A549 (cell line): ENCODE measurements around the gene LRFN2. TPM values are rescaled to one million over a fixed set of nuclear protein-coding genes. Genes with fewer than 3 reads are reported as not detected.
A peak's percentile ranks its signal among the peaks of the same experiment; 100 is the strongest.

ENCODE experiments used
- ATAC-seq, 2 experiments: fragments of 200-7000 bp in 1 of 2; fragments of >200 bp in 1 of 2; cut with Nextera tagmentation in 1 of 2; cut with Tn5 transposase in 1 of 2; 3 replicates each; pipeline versions ENCODE4 v1.8.0 to v1.9.1; 2018 to 2020; ENCODE audit warnings: mild to moderate bottlenecking in 1 of 2, moderate library complexity in 1 of 2
- CTCF ChIA-PET: fragments of 300-600 bp; sonication (Branson Sonifier 250); formaldehyde crosslinking; extraction: SDS; loops from one replicate; lab custom pipeline; 2021; ENCODE audit warnings: antibody characterized with exemption, inconsistent platforms; lab: Yijun Ruan, JAX
- POLR2A ChIA-PET: fragments of 350-600 bp; formaldehyde crosslinking; extraction: SDS; loops from one replicate; lab custom pipeline; 2021; ENCODE audit warnings: antibody characterized with exemption, inconsistent platforms; lab: Yijun Ruan, JAX
- DNase-seq, 2 experiments: peaks; one replicate each; pipeline versions ENCODE4 v3.0.0 to v3.0.0-alpha.2; 2011 to 2016; ENCODE audit warnings: low read depth in 1 of 2, low spot score in 1 of 2
- FAIRE-seq: peaks from 2 replicates; lab custom pipeline; 2011; peaks lifted over from hg19 to GRCh38; lab: Jason Lieb, UNC
- H3K27ac ChIP-seq, 2 experiments: fragments of >200 bp; sonication (Bioruptor Twin); formaldehyde crosslinking; 3 replicates each; pipeline ENCODE4 v1.5.1; 2016 to 2017
- H3K4me1 ChIP-seq: fragments of >200 bp; sonication (Bioruptor Twin); formaldehyde crosslinking; 3 replicates; pipeline ENCODE4 v1.6.1; 2016
- H3K4me2 ChIP-seq: fragments of >200 bp; sonication (Bioruptor Twin); formaldehyde crosslinking; 3 replicates; pipeline ENCODE4 v1.6.1; 2016
- H3K4me3 ChIP-seq: fragments of >200 bp; sonication (Bioruptor Twin); formaldehyde crosslinking; 3 replicates; pipeline ENCODE4 v1.5.1; 2016
- H3K9me3 ChIP-seq: fragments of >200 bp; sonication (Bioruptor Twin); formaldehyde crosslinking; 3 replicates; pipeline ENCODE4 v1.6.1; 2016
- BHLHE40 ChIP-seq: IDR thresholded peaks from 2 replicates; pipeline ENCODE4 v1.6.1; 2012; ENCODE audit warnings: low read depth, low read length, inconsistent platforms
- GATA3 ChIP-seq: IDR thresholded peaks from 2 replicates; pipeline ENCODE4 v1.6.1; 2012; ENCODE audit warnings: borderline replicate concordance
- HDAC2 ChIP-seq: fragments of 200-600 bp; sonication (generic); IDR thresholded peaks from 2 replicates; pipeline ENCODE4 v1.6.1; 2016
- HEYL ChIP-seq: fragments of 250-450 bp; sonication (Bioruptor Pico); IDR thresholded peaks from 2 replicates; pipeline ENCODE4 v1.8.0; 2021; ENCODE audit warnings: mild to moderate bottlenecking, moderate library complexity
- HOXA7 ChIP-seq: fragments of 250-450 bp; sonication (Bioruptor Pico); IDR thresholded peaks from 2 replicates; pipeline ENCODE4 v1.5.0; 2020; ENCODE audit warnings: mild to moderate bottlenecking, moderate library complexity
- KDM1A ChIP-seq: fragments of 200-600 bp; sonication (generic); IDR thresholded peaks from 2 replicates; pipeline ENCODE4 v1.6.1; 2016; ENCODE audit warnings: low read depth, mild to moderate bottlenecking
- NFE2L2 ChIP-seq: fragments of 150-350 bp; conservative IDR thresholded peaks from 2 replicates; pipeline ENCODE4 v1.6.1; 2014; ENCODE audit warnings: low read length
- NPAS2 ChIP-seq: fragments of 250-450 bp; sonication (Bioruptor Pico); IDR thresholded peaks from 2 replicates; pipeline ENCODE4 v1.8.0; 2022; ENCODE audit warnings: mild to moderate bottlenecking, moderate library complexity, borderline replicate concordance
- NR3C1 ChIP-seq: fragments of >200 bp; sonication (Bioruptor Twin); formaldehyde crosslinking; IDR thresholded peaks from 3 replicates; pipeline ENCODE4 v1.6.1; 2017
- POLR2A ChIP-seq: IDR thresholded peaks from 2 replicates; pipeline ENCODE4 v1.6.1; 2012; ENCODE audit warnings: mild to moderate bottlenecking, low read length
- POLR2AphosphoS2 ChIP-seq: conservative IDR thresholded peaks from 2 replicates; pipeline ENCODE4 v1.6.1; 2012; ENCODE audit warnings: low read length, improper control_type of control experiment, inconsistent platforms
- RAD21 ChIP-seq, 2 experiments: fragments of >200 bp in 1 of 2; sonication (Bioruptor Twin) in 1 of 2; formaldehyde crosslinking in 1 of 2; IDR thresholded peaks in 1 of 2; conservative IDR thresholded peaks in 1 of 2; 2 replicates in 1 of 2; 3 replicates in 1 of 2; pipeline ENCODE4 v1.6.1; 2012 to 2018; ENCODE audit warnings: inconsistent platforms in 1 of 2
- RNF2 ChIP-seq: fragments of 200-600 bp; sonication (generic); IDR thresholded peaks from 2 replicates; pipeline ENCODE4 v1.6.1; 2016; ENCODE audit warnings: low read depth, mild to moderate bottlenecking, antibody characterized with exemption, moderate library complexity, borderline replicate concordance
- SMC3 ChIP-seq: fragments of >200 bp; sonication (Bioruptor Twin); formaldehyde crosslinking; IDR thresholded peaks from 3 replicates; pipeline ENCODE4 v1.6.1; 2018; ENCODE audit warnings: inconsistent platforms
- SREBF2 ChIP-seq: fragments of 450-650 bp; IDR thresholded peaks from 2 replicates; pipeline ENCODE4 v1.6.1; 2014; ENCODE audit warnings: mild to moderate bottlenecking, moderate library complexity
- TP53 ChIP-seq: fragments of 250-450 bp; sonication (Bioruptor Pico); IDR thresholded peaks from 2 replicates; pipeline ENCODE4 v1.5.0; 2021; ENCODE audit warnings: mild to moderate bottlenecking, moderate library complexity
- ZFP36 ChIP-seq: fragments of 450-650 bp; IDR thresholded peaks from 2 replicates; pipeline ENCODE4 v1.6.1; 2014; ENCODE audit warnings: borderline replicate concordance; ENCODE audit not compliant: partially characterized antibody
- WGBS: methylation state at CpG from one replicate; pipeline ENCODE4 v1.1.6; 2017; ENCODE audit errors: missing lambda C conversion rate; 5-methylcytosine and 5-hydroxymethylcytosine counted together
- polyA minus RNA-seq: library from RNA; depleted of rRNA, polyadenylated mRNA; stranded (reverse); fragments of >200 nt; gene quantifications from 2 replicates; pipeline ENCODE4 v1.2.3, GENCODE V29; 2011; rRNA and poly(A)+ RNA removed
- polyA plus RNA-seq, 4 experiments: library from polyadenylated mRNA; depleted of rRNA in 3 of 4; stranded (reverse); fragments of >200 nt; fragmentation: RNase III in 1 of 4; extraction: RNeasy Plus Mini Kit Qiagen cat#74134 plus additional on column Dnase treatment in 1 of 4; gene quantifications; 2 replicates in 3 of 4; 3 replicates in 1 of 4; pipeline ENCODE4 v1.2.3, GENCODE V29; 2011 to 2017
- TF ChIP-seq, protein P1 (sequence below): IDR thresholded peaks from 2 replicates; pipeline ENCODE4 v1.6.1; 2012
- TF ChIP-seq, protein P2 (sequence below): fragments of >200 bp; sonication (Bioruptor Twin); formaldehyde crosslinking; IDR thresholded peaks from 3 replicates; pipeline ENCODE4 v1.5.1; 2016
- TF ChIP-seq, protein P3 (sequence below): IDR thresholded peaks from 2 replicates; pipeline ENCODE4 v1.6.1; 2012; ENCODE audit warnings: low read depth, borderline replicate concordance
- TF ChIP-seq, protein P4 (sequence below): fragments of >200 bp; sonication (Bioruptor Twin); formaldehyde crosslinking; IDR thresholded peaks from 2 replicates; pipeline ENCODE4 v1.6.1; 2016
- TF ChIP-seq, protein P5 (sequence below): fragments of 200-600 bp; sonication (generic); IDR thresholded peaks from 2 replicates; pipeline ENCODE4 v1.6.1; 2016; ENCODE audit warnings: antibody characterized with exemption, mild to moderate bottlenecking, moderate library complexity

The LRFN2 gene
- not detected in 2 replicates for polyA plus RNA-seq (2011; rRNA removed)
- polyA plus RNA-seq (2012; cell fraction: cytosol; rRNA removed), result not detected in 2 replicates
- polyA plus RNA-seq (2012; cell fraction: nucleus; rRNA removed), result not detected in 2 replicates
- not detected in 3 replicates for polyA plus RNA-seq (2017; fragmentation: RNase III; extraction: RNeasy Plus Mini Kit Qiagen cat#74134 plus additional on column Dnase treatment)
- not detected in 2 replicates for polyA minus RNA-seq

DNA sequence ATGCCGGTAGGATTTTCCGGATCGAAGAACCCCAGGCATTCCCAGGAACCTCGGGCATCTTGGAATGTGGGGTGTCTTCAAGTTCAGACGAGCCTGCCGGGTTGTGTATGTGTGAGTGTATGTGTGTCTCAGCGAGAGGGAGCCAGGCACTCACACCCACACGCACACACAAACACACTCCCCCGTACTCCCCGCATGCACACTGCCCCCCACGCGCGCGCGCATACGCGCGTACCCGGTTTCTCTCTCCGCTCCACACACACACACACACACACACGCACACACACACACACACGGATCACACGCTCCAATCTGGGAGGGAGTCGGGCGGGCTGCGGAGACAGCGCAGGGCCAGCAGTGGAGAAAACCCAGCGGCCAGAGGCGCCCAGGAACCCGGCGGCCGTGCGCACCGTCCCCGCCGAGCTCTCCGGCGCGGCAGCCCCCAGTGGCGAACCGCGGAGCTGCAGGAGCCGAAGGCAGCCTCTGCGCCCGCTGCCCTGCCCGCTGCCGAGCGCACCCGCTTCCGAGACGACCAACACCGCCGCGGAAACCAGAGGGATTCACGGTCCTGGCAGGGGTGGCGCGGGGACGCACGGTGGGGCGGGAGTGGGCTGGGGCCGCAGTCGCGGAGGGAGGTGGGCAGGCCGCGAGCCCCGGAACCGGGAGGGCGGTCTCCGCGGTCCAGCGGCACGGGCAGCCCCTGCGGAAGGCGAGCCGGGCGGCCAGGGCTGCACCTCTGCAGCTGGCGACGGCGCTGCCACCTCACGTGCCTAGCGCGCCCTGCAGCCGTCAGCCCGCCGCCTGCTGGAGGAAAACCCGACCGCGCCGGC lies at the start of gene LRFN2:
LRFN2 (minus strand) TSS at position 125 of the 830 bp plus-strand sequence.
- ChIA-PET CTCF (interaction anchor here (0.7 to 3.1 kb wide), 21 partner anchors 9 to 432 kb away, joined by 3 to 14 read pairs (median 3); no protein-coding TSS in a partner anchor), POLR2A (interaction anchor here (0.6 kb wide), 1 partner anchor 1237 kb away, joined by 4 read pairs; no protein-coding TSS in a partner anchor)
- peak; percentile 39 to 76 for DNase-seq
- TF ChIP-seq SMC3 (peak; percentile 35; the same call in 1 of the 3 replicates), RNF2 (no peak), BHLHE40 (peak; percentile 78), NPAS2 (no peak), HOXA7 (no peak), RAD21 (conservative IDR thresholded peaks at IDR 0.05 in 1 of 2, IDR thresholded peaks at IDR 0.05 in 1 of 2) (peak in 1 of 2 experiments; percentile 35; a peak in 2 of 5 replicates)
- TF ChIP-seq, protein P1, sequence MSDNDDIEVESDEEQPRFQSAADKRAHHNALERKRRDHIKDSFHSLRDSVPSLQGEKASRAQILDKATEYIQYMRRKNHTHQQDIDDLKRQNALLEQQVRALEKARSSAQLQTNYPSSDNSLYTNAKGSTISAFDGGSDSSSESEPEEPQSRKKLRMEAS, result peak; percentile 75
- TF ChIP-seq, protein P2, sequence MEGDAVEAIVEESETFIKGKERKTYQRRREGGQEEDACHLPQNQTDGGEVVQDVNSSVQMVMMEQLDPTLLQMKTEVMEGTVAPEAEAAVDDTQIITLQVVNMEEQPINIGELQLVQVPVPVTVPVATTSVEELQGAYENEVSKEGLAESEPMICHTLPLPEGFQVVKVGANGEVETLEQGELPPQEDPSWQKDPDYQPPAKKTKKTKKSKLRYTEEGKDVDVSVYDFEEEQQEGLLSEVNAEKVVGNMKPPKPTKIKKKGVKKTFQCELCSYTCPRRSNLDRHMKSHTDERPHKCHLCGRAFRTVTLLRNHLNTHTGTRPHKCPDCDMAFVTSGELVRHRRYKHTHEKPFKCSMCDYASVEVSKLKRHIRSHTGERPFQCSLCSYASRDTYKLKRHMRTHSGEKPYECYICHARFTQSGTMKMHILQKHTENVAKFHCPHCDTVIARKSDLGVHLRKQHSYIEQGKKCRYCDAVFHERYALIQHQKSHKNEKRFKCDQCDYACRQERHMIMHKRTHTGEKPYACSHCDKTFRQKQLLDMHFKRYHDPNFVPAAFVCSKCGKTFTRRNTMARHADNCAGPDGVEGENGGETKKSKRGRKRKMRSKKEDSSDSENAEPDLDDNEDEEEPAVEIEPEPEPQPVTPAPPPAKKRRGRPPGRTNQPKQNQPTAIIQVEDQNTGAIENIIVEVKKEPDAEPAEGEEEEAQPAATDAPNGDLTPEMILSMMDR, result peak; percentile 39
- TF ChIP-seq, protein P3, sequence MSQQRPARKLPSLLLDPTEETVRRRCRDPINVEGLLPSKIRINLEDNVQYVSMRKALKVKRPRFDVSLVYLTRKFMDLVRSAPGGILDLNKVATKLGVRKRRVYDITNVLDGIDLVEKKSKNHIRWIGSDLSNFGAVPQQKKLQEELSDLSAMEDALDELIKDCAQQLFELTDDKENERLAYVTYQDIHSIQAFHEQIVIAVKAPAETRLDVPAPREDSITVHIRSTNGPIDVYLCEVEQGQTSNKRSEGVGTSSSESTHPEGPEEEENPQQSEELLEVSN, result peak; percentile 66
- H3K9me3 ChIP-seq, result no peaks in the 10 kb centered on the region
- H3K4me2 ChIP-seq, result peak within 1 kb of the TSS; percentile 93
- FAIRE-seq, result no peak
- peak within 1 kb of the TSS; percentile 75 to 88; a peak in 5 of 6 replicates for H3K27ac ChIP-seq
- WGBS, result 5% methylated on average over 7 of the region's 89 CpGs
- ATAC-seq, result peak; percentile 95 to 99
- H3K4me1 ChIP-seq, result no peaks in the 10 kb centered on the region
- H3K4me3 ChIP-seq, result peak within 1 kb of the TSS; percentile 60

DNA sequence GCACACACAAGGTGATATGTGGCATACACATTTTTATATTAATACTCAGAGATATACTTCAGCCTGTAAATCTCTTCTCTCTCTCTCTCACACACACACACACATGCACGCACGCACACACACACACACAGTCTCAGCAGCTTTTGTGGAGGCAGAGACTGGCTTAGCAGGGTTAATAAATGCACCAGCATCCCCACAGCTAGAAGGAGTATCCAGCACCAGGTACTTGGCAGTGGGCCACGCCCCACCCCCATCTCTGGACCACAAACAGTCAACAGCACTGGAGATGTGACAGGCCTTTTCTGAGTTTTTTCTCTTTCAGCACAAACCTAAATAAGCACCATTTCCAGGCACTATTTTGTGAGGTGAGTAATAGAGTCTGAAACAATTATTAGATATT lies 47.3 kb upstream of the LRFN2 start:
- CTCF ChIA-PET, result no interaction called here
- POLR2A ChIA-PET, result no interaction called here
- WGBS, result 46% methylated on average over 3 of the region's 3 CpGs
- H3K4me3 ChIP-seq, result no peak overlapping the region
- TF ChIP-seq ZFP36, result no peak
- no peak for TF ChIP-seq POLR2A
- TF ChIP-seq, protein P2, result no peak
- no peak for TF ChIP-seq RNF2
- TF ChIP-seq NFE2L2, result no peak
- no peak for TF ChIP-seq SMC3
- TF ChIP-seq KDM1A, result no peak
- no peak for TF ChIP-seq HDAC2
- TF ChIP-seq, all 56 proteins: peak for 0
- no peak overlapping the region for H3K27ac ChIP-seq
- DNase-seq, result no peak
- H3K4me2 ChIP-seq, result no peak overlapping the region
- H3K4me1 ChIP-seq, result no peaks in the 10 kb centered on the region
- H3K9me3 ChIP-seq, result no peaks in the 10 kb centered on the region
- FAIRE-seq, result no peak
- no peak for ATAC-seq

DNA sequence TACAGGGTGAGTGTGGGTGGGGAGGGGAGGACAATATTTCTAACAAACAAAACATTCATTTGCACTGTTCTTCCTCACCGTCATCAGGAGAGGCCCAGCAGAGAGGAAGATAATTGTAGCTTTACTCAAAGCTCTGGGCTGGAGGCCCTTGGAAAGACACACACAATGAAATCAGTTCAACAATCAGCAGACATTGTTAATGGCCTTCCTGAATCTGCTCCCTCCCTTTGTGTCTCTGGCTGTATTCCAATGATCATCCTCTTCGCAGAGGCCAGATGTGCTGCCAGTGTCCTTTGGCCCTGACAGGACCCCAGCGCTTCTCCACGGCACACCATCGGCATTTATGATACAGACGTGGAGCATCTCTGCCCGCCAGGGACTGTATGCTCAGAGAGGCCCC lies 44.6 kb upstream of the LRFN2 start:
- CTCF ChIA-PET, result no interaction called here
- TF ChIP-seq NR3C1, result no peak
- TF ChIP-seq KDM1A, result no peak
- TF ChIP-seq GATA3, result no peak
- no peak for TF ChIP-seq ZFP36
- no peak for TF ChIP-seq POLR2AphosphoS2
- TF ChIP-seq TP53 (CRISPR knock-in tag), result no peak
- TF ChIP-seq, protein P4, sequence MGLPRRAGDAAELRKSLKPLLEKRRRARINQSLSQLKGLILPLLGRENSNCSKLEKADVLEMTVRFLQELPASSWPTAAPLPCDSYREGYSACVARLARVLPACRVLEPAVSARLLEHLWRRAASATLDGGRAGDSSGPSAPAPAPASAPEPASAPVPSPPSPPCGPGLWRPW, result no peak
- no peak for TF ChIP-seq SREBF2
- TF ChIP-seq HEYL (CRISPR knock-in tag), result no peak
- TF ChIP-seq, protein P5, sequence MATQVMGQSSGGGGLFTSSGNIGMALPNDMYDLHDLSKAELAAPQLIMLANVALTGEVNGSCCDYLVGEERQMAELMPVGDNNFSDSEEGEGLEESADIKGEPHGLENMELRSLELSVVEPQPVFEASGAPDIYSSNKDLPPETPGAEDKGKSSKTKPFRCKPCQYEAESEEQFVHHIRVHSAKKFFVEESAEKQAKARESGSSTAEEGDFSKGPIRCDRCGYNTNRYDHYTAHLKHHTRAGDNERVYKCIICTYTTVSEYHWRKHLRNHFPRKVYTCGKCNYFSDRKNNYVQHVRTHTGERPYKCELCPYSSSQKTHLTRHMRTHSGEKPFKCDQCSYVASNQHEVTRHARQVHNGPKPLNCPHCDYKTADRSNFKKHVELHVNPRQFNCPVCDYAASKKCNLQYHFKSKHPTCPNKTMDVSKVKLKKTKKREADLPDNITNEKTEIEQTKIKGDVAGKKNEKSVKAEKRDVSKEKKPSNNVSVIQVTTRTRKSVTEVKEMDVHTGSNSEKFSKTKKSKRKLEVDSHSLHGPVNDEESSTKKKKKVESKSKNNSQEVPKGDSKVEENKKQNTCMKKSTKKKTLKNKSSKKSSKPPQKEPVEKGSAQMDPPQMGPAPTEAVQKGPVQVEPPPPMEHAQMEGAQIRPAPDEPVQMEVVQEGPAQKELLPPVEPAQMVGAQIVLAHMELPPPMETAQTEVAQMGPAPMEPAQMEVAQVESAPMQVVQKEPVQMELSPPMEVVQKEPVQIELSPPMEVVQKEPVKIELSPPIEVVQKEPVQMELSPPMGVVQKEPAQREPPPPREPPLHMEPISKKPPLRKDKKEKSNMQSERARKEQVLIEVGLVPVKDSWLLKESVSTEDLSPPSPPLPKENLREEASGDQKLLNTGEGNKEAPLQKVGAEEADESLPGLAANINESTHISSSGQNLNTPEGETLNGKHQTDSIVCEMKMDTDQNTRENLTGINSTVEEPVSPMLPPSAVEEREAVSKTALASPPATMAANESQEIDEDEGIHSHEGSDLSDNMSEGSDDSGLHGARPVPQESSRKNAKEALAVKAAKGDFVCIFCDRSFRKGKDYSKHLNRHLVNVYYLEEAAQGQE, result no peak

More for the DNA sequence above, 44.6 kb upstream of the LRFN2 start:
- WGBS, result 60% methylated on average over 5 of the region's 7 CpGs
- no peaks in the 10 kb centered on the region for H3K4me1 ChIP-seq
- POLR2A ChIA-PET, result no interaction called here
- H3K9me3 ChIP-seq, result no peaks in the 10 kb centered on the region
- FAIRE-seq, result no peak
- no peak overlapping the region for H3K27ac ChIP-seq
- H3K4me2 ChIP-seq, result no peak overlapping the region
- no peak for ATAC-seq
- H3K4me3 ChIP-seq, result no peak overlapping the region
- DNase-seq, result no peak
